HPDE6-E6E7 (cell line): ENCODE results near the gene HOXD4.

Source experiments
- DNase-seq: peaks from one replicate; pipeline ENCODE4 v3.0.0; 2011; ENCODE audit warnings: missing footprints; ENCODE audit errors: extremely low spot score

The HOXD4 gene

DNA sequence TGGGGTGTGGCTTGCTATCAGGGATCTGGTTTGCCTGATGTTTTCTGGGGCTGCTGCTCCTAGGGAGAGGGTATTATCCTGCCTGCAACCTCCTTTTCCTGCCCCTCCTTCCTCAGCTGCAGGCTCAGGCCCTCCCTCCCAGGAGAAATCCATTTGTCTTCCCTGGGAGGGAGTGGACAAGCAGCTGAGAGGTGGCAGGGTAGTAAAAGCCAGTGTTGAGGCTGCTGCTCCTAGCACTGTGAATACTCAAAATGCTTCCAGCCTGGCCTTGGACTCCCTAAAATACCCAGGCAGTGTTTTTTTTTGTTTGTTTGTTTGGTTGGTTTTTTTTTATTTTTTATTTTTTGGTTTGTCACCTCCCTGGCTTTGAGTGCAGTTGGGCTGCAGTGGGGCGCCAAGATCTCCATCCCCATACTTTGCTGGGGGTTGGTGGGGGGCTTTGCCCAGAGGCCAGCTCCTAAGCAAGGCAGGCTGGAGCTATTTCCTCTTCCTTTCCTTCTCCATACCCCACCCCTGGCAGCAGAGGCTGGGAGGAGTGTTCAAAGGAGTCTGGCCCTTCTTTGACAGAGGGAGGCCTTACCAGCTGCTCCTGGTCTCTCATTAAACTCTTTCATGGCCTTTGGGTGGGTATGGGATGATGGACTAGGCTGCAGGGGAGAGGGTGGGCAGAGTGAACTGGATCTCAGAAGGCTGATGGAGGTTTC lies 19.4 kb downstream of the HOXD4 start:
- no peak for DNase-seq

DNA sequence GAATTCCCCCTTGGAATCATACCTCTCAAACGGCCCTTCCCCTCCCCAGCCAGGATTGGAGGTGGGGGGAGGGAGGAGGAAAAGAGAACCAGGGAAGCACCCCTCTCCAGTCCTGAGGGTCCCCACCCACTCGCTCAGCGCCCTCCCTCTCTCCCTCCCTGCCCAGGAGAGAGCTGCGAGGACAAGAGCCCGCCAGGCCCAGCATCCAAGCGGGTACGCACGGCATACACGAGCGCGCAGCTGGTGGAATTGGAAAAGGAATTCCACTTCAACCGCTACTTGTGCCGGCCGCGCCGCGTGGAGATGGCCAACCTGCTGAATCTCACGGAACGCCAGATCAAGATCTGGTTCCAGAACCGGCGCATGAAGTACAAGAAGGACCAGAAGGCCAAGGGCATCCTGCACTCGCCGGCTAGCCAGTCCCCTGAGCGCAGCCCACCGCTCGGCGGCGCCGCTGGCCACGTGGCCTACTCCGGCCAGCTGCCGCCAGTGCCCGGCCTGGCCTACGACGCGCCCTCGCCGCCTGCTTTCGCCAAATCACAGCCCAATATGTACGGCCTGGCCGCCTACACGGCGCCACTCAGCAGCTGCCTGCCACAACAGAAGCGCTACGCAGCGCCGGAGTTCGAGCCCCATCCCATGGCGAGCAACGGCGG lies 20.1 kb downstream of the HOXD4 start:
- no peak for DNase-seq

DNA sequence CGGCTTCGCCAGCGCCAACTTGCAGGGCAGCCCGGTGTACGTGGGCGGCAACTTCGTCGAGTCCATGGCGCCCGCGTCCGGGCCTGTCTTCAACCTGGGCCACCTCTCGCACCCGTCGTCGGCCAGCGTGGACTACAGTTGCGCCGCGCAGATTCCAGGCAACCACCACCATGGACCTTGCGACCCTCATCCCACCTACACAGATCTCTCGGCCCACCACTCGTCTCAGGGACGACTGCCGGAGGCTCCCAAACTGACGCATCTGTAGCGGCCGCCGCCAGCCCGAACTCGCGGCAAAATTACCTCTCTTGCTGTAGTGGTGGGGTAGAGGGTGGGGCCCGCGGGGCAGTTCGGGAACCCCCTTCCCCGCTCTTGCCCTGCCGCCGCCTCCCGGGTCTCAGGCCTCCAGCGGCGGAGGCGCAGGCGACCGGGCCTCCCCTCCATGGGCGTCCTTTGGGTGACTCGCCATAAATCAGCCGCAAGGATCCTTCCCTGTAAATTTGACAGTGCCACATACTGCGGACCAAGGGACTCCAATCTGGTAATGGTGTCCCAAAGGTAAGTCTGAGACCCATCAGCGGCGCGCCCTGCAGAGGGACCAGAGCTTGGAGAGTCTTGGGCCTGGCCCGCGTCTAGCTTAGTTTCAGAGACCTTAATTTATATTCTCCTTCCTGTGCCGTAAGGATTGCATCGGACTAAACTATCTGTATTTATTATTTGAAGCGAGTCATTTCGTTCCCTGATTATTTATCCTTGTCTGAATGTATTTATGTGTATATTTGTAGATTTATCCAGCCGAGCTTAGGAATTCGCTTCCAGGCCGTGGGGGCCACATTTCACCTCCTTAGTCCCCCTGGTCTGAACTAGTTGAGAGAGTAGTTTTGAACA lies 20.9 kb downstream of the HOXD4 start:
- no peak for DNase-seq

DNA sequence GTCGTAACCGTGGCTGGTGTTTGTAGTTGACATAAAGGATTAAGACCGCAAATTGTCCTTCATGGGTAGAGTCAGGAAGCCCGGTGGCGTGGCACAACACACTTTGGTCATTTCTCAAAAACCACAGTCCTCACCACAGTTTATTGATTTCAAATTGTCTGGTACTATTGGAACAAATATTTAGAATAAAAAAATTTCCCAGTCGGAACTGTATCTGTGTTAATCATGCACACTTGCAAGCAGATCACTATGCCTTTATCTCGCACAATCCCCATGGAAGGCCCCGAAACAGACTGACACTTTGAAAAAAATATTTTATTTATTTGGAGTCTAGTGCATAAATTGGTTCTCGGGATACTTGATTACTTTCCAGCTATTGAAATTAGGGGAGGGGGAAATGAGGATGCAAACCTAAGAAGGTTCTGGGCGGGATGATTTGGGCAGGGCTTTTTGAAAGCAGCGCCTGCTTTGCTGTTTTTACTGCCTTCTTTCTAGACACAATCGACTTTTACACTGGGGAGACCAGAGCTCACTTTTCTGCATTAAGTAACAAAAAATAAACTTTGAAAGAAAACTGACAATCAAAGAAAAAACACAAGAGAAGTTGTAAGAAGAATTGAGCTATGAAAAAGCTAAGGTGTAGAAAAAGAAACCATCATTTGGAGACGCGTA lies 21.7 kb downstream of the HOXD4 start:
- no peak for DNase-seq

DNA sequence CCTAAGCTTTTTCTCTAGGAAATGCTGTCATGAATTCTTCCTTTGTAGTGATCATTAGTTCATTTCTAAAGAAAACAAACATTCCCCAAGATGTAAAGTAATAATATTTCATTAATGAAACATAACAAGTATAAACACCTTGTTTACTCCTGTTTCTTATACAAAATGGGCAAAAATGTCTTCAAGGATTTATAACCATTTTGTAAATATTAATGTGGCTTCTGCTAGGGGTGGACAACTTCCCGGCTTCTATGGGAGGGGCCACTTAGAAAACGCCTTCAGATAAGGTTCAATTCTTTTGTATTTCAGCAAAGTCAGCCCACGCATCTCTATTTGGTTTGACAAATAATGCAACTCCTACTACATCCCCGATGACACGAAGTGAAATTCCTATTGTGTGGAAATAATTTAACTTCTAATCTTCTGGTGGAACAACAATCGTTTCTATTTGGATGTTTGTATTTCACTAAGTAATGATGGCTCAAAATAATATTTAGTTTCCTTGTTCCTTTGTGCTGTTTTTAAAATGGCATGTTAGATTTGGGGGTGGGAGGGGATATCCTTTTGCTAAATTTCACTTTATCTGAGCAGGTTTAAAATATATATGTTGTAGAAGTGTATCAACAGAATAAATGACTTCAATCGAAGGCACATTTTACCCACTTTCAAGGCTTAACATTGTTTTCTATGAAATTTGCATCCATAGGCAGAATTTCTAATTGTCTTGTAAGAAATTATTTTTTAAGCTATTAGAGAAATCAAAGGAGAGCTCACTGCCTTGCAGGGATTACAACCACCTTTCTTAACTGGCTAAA lies 22.4 kb downstream of the HOXD4 start:
- no peak for DNase-seq

DNA sequence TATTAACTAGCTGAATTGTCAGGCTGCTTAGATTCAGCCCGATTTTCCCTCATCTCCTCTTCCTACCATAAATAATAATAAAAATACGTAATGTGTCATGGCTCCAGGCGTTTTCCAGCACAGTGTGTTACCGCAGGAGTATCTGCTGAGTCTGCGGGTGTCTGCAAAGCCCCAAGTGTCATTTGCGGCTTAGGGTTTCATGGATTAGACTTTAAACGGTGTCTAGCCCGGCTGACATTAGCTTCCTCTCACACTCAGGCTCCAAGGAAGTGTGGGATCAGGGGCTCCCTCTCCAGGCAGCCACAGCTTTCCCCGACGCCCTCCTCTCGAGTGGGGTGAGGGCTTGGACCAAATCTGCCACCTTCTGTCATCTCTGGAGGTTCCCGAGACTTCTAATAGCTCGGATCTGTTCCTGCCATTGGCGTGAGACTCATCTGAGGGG lies 23.1 kb downstream of the HOXD4 start:
- no peak for DNase-seq

DNA sequence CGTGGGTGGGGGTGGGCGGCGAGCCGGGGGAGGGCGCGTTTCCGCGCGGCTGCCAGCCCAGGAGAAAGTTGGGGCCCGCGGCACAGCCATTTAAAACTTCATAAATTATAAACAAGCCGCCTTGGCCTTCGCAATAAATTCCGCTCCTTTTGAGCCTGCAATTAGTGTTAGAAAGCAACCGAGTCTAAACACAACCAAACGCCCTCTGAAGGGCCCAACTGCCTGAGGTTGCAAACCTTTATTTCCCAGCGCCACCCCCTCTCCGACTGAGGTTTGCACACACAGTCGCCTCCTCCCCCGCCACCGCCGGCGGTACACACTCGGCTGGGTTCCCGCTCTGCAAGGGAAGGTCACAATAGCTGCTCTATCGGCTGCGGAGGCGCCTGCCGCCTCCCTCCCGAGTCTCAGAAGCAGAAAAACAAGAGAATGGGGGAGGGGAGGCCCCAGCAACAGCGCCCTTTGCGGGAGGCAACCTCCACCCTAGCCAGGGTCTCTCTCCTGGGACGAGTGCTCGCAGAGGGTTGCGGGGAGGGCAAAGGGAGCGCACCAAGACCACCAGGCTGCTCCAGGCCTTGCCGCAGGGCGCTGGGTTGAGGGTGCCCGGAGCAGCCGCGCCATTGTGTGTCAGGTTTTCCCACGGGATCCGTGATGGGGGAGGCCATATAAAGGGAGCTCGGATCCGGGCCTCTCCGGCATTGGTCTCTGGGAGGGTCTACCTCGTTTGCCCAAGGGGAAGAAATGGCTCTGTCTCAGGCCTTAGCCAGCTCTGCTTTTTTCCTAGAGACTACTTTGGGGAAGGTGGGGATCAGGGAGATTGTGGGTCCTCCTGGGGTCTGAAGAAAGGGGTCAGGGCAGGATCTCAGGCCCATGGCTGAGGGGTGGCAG lies 23.7 kb downstream of the HOXD4 start:
- DNase-seq, result no peak

DNA sequence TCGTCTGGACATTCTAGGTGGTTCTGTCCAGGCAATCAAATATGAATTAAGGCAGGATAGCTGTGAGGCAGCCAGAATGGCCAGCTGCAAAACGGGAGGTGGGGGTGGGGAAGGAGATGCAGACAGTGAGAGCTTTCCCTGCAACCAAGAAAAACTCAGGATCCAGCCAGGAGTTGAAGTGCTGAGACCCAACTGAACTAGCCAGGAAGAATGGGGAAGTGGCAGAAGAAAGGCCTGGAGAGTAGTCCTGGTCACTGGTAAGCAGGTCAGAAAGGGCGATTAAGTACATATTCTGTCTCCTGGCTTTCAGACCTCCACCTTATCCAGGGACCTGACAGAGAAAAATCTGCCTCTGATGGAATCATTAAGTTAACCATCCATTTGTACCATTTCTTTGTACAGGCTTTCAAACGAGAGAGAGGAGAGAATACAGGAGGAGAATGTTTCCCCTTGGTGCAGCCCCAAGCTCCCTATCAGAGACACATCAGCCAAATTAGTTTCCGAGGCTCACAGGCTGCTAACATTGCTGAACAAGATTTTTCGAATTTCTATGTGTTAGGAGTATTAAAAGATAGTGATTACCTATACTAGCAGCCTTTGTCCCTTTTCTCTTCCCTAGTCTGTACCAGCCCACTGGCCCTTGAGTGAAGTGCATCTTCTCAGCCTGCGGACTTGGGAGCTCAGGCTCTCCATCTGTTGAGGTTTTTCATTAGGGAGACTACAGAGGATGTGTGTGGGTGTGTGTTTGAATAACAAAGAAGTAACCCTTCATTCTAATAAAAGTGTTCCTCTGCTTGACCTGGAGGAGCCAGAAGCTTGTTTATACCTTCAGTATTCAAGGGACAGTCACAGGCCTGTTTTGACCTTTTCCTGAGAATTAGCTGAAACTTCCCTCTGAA lies 24.6 kb downstream of the HOXD4 start:
- DNase-seq, result no peak

DNA sequence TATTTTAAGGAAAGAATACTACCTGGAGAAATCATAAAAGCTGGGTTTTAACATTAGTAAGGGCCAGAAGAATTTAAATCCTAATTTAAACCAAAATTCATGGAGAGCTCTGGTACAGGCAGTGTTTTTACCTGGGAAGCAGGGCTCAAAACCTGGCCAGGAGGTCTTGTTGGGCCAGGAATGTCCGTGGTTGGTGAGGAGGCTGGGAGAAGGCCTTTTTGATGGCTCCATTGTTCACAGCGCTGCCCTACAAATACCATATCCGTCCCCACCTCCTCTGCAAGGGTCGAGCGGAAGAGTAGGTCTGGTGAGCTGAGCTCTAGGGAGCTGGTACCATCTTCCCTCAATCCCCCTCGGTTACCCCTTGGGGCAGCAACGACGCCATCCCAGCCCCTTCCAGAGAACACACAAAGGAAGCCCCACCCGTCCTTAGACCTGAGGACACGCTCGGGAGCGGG lies 26.3 kb downstream of the HOXD4 start:
- no peak for DNase-seq

DNA sequence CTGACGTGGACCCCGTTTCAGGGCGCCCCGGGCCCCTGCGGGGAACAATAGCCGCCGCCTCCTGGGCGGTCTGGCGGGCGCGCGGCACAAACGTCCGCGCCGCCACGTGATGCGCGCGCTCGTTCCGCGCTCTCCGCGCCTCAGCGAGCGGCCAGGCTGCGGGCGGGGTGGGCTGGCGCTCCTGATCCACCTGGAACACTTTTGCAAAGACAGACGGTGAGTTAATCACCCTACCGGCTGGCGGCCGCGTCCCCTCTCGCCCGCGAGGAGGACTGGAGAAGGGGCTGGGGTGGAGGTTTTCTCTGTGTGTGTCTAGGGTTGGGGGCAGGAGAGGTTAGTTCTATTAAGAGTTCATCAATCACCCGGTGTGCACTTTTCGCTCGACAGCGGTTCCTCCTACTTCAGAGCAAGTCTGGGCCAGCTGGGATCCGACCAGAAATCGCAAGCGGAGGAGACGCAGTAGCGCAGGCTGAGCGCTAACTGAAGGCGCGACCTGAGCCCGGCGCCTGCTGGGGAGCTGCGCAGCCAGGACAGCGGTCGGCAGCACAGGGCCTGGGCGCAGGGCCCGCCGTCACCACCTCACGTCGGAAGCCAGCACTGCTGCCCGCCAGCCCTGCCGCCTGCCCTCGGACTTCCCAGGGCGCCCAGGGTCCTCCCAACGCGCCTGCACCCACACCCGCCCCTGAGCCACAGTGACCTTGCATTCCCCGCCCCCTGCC lies 26.8 kb downstream of the HOXD4 start:
- peak; percentile 35 for DNase-seq

DNA sequence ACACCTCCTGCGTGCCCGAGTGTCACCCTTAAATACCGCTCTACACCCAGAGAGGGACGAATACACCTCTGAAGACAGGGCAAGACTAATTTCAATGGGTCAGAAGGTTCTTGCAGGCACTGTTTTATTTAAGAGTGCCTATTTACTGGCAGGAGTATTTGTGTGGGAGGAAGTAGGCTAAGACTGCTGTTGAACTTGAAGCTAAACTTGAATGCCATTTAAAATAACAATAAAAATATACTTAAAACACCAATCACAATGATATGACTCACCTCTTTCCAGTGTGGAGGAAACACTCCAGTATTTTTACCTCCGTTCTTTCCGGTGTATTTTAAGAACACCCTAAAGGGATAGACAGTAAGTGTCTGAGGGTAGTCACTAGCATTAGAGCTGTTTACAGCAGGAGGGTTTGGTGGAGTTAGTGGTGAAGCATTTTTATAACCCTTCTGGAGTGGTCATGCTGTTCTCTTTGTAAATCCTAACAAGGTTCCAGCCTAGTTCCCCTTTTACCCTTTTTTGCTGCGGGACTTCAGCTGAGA lies 27.5 kb downstream of the HOXD4 start:
- DNase-seq, result no peak

DNA sequence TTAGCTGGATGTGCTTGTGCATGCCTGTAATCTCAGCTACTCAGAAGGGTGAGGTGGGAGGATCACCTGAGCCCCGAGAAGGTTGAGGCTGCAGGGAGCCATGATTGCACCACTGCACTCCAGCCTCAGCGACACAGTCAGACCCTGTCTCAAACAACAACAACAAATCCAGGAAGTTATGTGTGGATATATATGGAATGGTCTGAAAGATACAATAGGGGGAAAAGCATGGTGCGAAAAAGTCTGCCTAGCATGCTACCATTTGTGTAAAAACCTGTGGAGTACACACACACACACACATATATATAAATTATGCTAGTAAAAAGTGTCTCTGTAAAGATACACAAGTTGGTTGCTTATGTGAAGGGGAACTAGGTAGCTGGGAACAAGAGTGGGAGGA lies 30.2 kb downstream of the HOXD4 start:
- no peak for DNase-seq

DNA sequence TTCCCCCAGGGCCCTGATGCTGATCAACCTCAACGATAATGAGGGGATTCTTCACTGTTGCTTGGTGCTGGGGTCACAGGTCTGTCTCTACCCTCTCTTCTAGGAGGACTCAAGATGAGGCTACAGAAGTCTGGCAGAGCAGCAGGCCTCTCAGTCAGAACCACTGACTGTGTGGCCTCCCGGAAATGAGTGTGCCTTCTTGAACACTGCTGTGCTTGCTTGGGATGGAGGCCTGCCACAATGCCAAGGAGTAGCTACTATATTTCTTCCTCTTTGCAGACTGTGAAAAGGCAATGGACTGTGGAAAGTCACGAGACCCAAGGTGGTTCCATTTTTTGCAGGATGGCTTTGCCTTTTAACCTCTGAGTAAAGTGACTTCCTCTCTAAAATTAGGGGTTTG lies 31.3 kb downstream of the HOXD4 start:
- no peak for DNase-seq

DNA sequence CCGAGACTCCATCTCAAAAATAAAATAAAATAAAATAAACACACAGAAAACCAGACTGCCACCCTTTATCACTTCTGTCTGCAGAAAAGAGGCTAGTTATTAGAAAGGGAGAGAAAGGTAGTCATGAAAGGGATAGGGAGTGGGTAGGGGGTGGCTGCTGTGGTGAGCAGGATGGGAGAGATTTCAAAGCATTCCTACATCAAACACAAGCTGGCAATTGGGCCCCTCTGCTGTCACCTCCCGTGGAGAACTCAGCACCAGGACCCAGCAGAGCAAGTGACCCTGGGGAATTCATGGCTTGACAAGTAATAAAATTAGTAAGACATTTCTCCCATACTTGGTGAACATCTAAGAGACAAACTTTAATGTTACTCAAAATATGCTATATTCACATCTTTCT lies 33.4 kb downstream of the HOXD4 start:
- DNase-seq, result no peak

DNA sequence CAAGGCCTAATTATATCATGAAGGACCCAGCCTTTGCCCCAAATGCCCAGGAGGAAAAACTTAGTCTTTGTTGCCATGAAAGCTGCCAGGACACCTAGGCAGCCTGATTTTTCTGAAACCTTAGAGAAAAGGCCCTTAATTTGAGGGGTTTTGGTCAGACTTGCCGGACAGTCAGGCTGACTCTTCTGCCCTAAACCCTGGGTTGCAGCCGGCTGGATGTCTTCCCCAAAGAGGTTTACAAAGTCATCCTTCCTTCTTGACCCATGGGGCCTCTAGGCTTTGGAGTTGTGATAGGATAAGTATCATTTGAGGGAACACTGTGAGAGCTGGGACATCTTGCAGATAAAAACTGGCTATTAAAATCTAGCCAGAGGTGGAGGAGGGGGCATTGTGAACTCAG lies 34.7 kb downstream of the HOXD4 start:
- no peak for DNase-seq

DNA sequence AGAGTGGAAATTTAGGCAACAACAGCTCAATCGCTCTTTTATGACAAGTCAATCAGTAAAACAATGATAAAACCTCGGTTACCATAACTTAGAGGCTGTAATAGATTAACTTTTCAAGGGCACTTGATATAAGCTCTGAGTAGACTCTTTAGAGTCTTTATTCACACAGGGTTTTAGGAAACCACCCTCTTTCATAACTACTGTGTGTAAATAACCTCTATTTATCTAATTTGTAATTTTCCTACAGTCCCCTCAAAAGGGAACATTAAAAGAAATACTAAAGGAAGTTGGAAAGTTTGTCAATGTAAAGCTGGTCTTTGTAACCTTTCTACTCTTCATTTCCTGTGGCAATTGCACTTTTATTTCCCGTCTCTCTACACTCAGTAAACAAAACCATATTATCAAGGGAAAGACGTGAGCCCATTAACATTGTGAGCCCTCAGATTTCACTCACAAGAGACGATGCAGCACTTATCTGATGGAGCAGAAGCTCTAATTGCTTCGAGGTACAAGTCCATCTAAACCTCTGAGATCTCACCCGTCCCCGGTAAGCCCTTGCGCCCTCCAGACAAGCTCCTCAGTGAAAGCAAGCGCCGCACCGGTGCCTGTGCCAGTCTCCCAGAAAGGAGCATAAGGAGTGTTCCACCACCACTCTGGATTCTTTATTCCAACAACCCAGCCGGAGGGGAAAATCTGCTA lies 36.0 kb downstream of the HOXD4 start:
- DNase-seq, result no peak
